ACC112 (cell line): ENCODE measurements around the gene GATAD2B.

ENCODE experiments used
- H2AFZ ChIP-seq: fragments of 200-600 bp; sonication (generic); one replicate; pipeline ENCODE4 v1.6.0; 2017; ENCODE audit warnings: antibody characterized with exemption, low read length; ENCODE audit not compliant: unreplicated experiment
- H3K27ac ChIP-seq: fragments of 200-600 bp; sonication (generic); 2 replicates; pipeline ENCODE4 v1.5.1; 2014; ENCODE audit warnings: low read depth, mild to moderate bottlenecking, antibody characterized with exemption, low read length, moderate library complexity
- H3K27me3 ChIP-seq: fragments of 200-600 bp; sonication (generic); 2 replicates; pipeline ENCODE4 v1.6.1; 2014; ENCODE audit warnings: mild to moderate bottlenecking, antibody characterized with exemption, low read length, moderate library complexity, mixed read lengths; ENCODE audit not compliant: insufficient read depth
- H3K36me3 ChIP-seq: fragments of 200-600 bp; sonication (generic); 2 replicates; pipeline ENCODE4 v1.6.1; 2016; ENCODE audit warnings: mild to moderate bottlenecking, antibody characterized with exemption, low read length, moderate library complexity, mixed read lengths; ENCODE audit not compliant: insufficient read depth
- H3K4me1 ChIP-seq: fragments of 200-600 bp; sonication (generic); one replicate; pipeline ENCODE4 v1.6.1; 2016; ENCODE audit warnings: low read length, mixed read lengths; ENCODE audit not compliant: insufficient read depth, unreplicated experiment, control insufficient read depth
- H3K4me3 ChIP-seq: fragments of 200-600 bp; sonication (generic); 2 replicates; pipeline ENCODE4 v1.5.1; 2014; ENCODE audit warnings: mild to moderate bottlenecking, low read depth, low read length
- H3K79me2 ChIP-seq: fragments of 200-600 bp; sonication (generic); one replicate; pipeline ENCODE4 v1.6.0; 2016; ENCODE audit warnings: low read length; ENCODE audit not compliant: control insufficient read depth, unreplicated experiment, insufficient read depth

GATAD2B gene

GRCh38 chr1:153794624-153795329 lies 128.0 kb downstream of the GATAD2B start:
- Histone ChIP-seq H3K27ac (no peak overlapping the region), H3K4me1 (peaks cover 18% of the 10 kb centered on the region), H3K27me3 (no peaks in the 10 kb centered on the region), H3K4me3 (no peak overlapping the region), H2AFZ (no peak overlapping the region), H3K79me2 (no peaks in the 10 kb centered on the region), H3K36me3 (no peaks in the 10 kb centered on the region)

- H3K4me3 ChIP-seq: no peak overlapping the region
- no peaks in the 10 kb centered on the region for H3K79me2 ChIP-seq
- H3K4me1 ChIP-seq: peaks cover 18% of the 10 kb centered on the region
- H3K27ac ChIP-seq: no peak overlapping the region
- no peaks in the 10 kb centered on the region for H3K27me3 ChIP-seq
- no peak overlapping the region for H2AFZ ChIP-seq
- H3K36me3 ChIP-seq: no peaks in the 10 kb centered on the region
These were observed 128.7 kb downstream of the GATAD2B start for GRCh38 chr1:153793973-153794615.

GRCh38 chr1:153793261-153793972 lies 129.4 kb downstream of the GATAD2B start:
- Histone ChIP-seq H3K27ac (no peak overlapping the region), H3K4me1 (peaks cover 18% of the 10 kb centered on the region), H3K36me3 (no peaks in the 10 kb centered on the region), H3K4me3 (no peak overlapping the region), H3K79me2 (no peaks in the 10 kb centered on the region), H2AFZ (no peak overlapping the region), H3K27me3 (no peaks in the 10 kb centered on the region)

GRCh38 chr1:153792631-153793041 lies 130.1 kb downstream of the GATAD2B start:
- no peak overlapping the region for H2AFZ ChIP-seq
- no peak overlapping the region for H3K4me3 ChIP-seq
- peaks cover 18% of the 10 kb centered on the region for H3K4me1 ChIP-seq
- no peaks in the 10 kb centered on the region for H3K79me2 ChIP-seq
- H3K27ac ChIP-seq: no peak overlapping the region
- H3K27me3 ChIP-seq: no peaks in the 10 kb centered on the region
- H3K36me3 ChIP-seq: no peaks in the 10 kb centered on the region

- no peak overlapping the region for H3K4me3 ChIP-seq
- H2AFZ ChIP-seq: no peak overlapping the region
These were observed 131.0 kb downstream of the GATAD2B start for GRCh38 chr1:153791648-153792253.

GRCh38 chr1:153790966-153791647 lies 131.7 kb downstream of the GATAD2B start:
- H3K79me2 ChIP-seq: no peaks in the 10 kb centered on the region
- H3K27ac ChIP-seq: peak overlapping the region; percentile 79
- H2AFZ ChIP-seq: peak overlapping the region; percentile 91
- H3K4me1 ChIP-seq: peaks cover 18% of the 10 kb centered on the region
- H3K27me3 ChIP-seq: no peaks in the 10 kb centered on the region
- H3K36me3 ChIP-seq: no peaks in the 10 kb centered on the region
- peak overlapping the region; percentile 44 for H3K4me3 ChIP-seq

More at GRCh38 chr1:153791648-153792253, 131.0 kb downstream of the GATAD2B start:
- Histone ChIP-seq H3K4me1 (peaks cover 18% of the 10 kb centered on the region), H3K79me2 (no peaks in the 10 kb centered on the region), H3K36me3 (no peaks in the 10 kb centered on the region), H3K27ac (peak overlapping the region; percentile 79; the same call in 1 of the 2 replicates), H3K27me3 (no peaks in the 10 kb centered on the region)

- H3K4me1 ChIP-seq: peaks cover 18% of the 10 kb centered on the region
- peak overlapping the region; percentile 91 for H2AFZ ChIP-seq
- no peaks in the 10 kb centered on the region for H3K36me3 ChIP-seq
- no peaks in the 10 kb centered on the region for H3K79me2 ChIP-seq
- no peaks in the 10 kb centered on the region for H3K27me3 ChIP-seq
- peak overlapping the region; percentile 79 for H3K27ac ChIP-seq
- peak overlapping the region; percentile 44 for H3K4me3 ChIP-seq
These were observed 132.3 kb downstream of the GATAD2B start for GRCh38 chr1:153790313-153790965.

GRCh38 chr1:153789478-153790034 lies 133.2 kb downstream of the GATAD2B start:
- H3K79me2 ChIP-seq: no peaks in the 10 kb centered on the region
- no peaks in the 10 kb centered on the region for H3K27me3 ChIP-seq
- H3K4me1 ChIP-seq: peaks cover 18% of the 10 kb centered on the region
- peak overlapping the region; percentile 44 for H3K4me3 ChIP-seq
- peak overlapping the region; percentile 91 for H2AFZ ChIP-seq
- H3K36me3 ChIP-seq: no peaks in the 10 kb centered on the region
- H3K27ac ChIP-seq: peak overlapping the region; percentile 79; the same call in 1 of the 2 replicates

- Histone ChIP-seq H3K4me3 (no peak overlapping the region), H3K79me2 (no peaks in the 10 kb centered on the region), H3K36me3 (no peaks in the 10 kb centered on the region), H3K27ac (no peak overlapping the region), H3K4me1 (peaks cover 18% of the 10 kb centered on the region), H3K27me3 (no peaks in the 10 kb centered on the region), H2AFZ (no peak overlapping the region)
These were observed 136.6 kb downstream of the GATAD2B start for GRCh38 chr1:153786038-153786790.
